VCaP (cell line): ENCODE measurements around the gene TLR4.

Experiments used
- H3K27ac ChIP-seq: fragments of 450-650 bp; 2 replicates; pipeline ENCODE4 v1.5.1; 2017
- TF ChIP-seq, protein P1 (sequence below): fragments of 450-650 bp; conservative IDR thresholded peaks from 2 replicates; pipeline ENCODE4 v1.5.1; 2017; ENCODE audit warnings: mild to moderate bottlenecking, moderate library complexity

The TLR4 gene

DNA sequence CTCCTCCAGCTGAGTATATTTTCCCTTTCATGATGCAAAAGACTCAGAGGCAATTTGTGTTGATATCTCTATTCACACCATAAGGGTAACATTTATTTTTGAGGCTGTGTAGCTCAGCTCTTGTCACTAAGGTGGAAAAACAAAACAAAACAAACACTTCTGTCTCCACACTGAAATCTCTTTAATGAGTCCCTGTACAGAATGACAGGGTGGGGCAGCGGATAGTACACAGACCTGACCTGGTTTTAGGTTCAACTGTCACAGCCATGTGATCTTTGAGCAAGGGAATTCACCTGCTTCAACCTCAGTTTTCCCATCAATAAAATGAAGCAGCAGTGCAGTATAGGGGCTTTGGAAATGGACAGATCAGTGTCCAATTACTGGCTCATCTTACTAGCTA lies 29.3 kb downstream of the TLR4 start:
- TF ChIP-seq, protein P1, sequence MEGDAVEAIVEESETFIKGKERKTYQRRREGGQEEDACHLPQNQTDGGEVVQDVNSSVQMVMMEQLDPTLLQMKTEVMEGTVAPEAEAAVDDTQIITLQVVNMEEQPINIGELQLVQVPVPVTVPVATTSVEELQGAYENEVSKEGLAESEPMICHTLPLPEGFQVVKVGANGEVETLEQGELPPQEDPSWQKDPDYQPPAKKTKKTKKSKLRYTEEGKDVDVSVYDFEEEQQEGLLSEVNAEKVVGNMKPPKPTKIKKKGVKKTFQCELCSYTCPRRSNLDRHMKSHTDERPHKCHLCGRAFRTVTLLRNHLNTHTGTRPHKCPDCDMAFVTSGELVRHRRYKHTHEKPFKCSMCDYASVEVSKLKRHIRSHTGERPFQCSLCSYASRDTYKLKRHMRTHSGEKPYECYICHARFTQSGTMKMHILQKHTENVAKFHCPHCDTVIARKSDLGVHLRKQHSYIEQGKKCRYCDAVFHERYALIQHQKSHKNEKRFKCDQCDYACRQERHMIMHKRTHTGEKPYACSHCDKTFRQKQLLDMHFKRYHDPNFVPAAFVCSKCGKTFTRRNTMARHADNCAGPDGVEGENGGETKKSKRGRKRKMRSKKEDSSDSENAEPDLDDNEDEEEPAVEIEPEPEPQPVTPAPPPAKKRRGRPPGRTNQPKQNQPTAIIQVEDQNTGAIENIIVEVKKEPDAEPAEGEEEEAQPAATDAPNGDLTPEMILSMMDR: no peak
- H3K27ac ChIP-seq: no peak overlapping the region

DNA sequence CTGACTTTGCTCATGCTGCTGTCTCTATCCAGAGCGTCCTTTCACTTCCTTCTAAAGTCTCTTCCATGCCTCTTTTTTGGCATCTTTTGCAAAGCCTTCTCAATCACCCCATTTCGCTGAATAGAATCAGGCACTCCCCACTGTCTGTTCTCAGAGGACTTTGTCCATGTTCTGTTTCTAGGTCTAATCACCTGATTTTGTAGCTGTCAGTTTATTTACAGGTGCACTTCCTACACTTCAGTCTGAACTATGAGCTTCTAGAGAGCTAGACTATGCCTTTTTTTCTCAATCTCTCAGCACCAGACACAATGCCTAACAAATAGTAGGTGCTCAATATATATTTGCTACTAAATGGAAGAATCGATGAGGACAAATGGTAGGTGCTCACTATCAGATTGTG lies 29.9 kb downstream of the TLR4 start:
- TF ChIP-seq, protein P1: no peak
- no peak overlapping the region for H3K27ac ChIP-seq

DNA sequence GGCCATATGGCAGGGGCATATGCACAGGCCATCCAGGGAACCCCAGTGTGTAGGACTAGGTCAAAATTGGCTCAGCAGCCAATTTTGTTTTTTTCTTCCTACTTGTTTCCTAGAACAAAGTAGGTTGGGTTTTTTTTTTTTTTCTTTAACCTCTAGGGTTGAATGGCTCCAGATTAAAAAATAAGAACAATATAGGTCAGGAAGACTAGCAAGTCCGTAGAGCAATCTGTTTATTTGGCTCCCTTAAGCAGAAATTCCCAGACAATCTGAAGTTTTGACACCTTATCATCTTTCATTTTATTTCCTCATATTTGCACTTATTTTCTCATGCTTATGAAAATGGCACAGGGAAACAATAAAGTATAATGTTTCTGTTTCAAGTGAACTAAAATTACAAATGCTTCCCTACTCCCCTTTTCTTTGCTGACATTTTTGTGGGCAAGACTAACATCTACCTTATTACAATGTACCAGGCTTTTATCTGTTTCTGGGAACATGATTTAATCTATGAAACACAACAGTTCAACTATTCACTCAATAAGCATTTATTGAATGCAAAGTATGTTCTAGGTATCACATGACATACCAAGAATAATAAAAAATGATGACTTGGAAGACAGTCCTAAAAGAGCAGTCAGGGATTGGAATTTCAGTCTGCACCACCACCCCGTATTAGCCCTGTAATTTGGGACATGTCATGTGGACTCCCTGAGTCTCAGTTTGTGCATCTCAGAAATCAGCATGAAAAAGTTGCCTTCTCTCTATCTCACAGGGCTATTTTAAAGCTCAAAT lies 30.5 kb downstream of the TLR4 start:
- no peak overlapping the region for H3K27ac ChIP-seq
- TF ChIP-seq, protein P1: no peak

DNA sequence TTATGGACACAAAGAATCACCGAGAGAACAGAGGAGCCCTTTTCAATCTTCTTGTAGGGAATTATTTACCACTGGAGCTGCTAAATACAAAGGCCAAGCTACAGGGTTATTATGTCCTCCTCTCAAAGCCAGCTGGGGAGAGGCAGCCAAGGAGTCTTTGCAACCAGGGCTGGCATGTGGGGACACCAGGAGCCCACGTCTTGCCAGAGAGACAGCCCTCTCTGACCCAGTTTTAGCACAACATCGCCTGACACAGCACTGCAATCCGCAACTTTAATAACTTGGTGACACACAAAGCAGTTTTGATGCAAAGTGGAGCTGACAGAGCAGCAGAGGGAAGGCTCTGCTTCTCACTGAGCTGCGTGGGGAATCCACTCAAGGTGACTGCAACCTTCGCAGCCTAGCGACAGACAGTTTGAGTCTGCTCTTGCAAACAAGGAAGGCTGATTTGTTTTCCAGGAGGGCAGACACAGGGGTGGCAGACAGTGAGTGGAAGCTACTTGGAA lies 33.6 kb downstream of the TLR4 start:
- H3K27ac ChIP-seq: no peak overlapping the region
- TF ChIP-seq, protein P1: no peak

DNA sequence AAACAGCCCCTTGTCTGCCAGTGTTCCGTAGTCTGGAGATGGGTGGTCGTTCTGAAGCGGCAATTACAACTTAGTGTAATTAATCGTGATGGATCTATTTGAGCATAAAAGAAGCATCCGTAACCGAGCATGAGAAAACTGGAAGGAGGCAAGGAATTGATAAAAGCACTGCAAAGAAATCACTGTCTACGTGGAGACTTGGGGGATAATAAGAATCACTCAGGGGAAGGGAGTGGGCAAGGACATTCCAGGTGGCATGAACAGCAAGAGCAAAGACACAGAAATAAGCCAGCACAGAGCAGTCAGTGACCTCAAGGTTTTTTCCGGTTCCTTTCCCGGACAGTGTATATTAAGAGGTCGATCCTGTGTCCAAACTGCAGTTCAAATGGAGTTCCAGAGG lies 35.0 kb downstream of the TLR4 start:
- TF ChIP-seq, protein P1: no peak
- no peak overlapping the region for H3K27ac ChIP-seq

DNA sequence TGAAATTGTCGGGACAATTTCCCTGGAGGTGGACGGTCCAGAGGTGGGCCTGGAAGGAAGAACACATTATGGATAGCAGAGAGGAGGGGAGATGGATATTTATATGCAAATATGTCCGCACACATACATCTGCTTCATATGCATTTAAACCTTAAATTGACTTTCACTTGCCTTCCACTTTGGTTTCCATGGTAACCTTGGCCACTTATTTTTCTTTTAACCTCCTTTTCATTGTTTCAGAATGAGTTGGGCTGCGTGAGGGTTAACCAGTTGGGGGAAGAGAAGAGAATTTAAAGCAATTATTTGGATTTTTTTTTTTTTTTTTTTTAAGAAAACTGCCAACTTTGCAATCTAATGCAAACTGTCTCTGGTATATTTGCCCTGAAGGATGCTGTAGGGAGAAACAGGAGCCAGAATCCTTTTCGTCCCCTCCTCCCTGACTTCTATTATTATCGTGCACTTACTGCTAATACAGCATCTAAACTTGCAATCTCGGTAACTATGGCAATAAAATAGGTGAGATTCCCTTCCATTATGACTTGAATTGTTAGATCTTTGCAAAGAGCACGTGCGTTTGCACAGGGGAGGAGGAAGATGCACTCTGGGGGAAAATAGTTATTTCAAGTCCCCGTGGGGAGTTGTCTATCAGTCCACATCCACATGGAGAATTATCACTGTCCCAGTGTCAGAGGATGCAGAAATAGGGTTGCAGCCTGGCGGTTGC lies 35.6 kb downstream of the TLR4 start:
- no peak overlapping the region; the same call in 1 of the 2 replicates for H3K27ac ChIP-seq
- TF ChIP-seq, protein P1: no peak

DNA sequence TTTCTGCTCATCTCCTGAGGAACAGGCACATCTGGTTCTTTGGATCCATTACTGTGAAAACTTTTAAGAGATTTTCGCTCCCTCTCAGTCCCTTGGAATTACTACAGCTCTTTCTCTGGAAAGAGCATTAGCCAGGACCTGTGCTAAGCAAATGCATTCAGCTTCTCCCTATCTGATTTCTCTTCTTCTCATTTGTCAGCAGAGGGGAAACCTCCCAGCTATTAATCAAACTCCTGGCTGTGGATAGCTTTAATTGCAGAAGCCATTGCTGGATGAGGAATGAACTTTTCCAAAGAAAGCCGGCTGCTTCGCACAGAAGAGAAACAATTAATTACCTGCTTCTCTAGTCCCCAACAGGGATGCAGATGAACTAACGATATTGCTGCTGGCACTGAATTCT lies 37.9 kb downstream of the TLR4 start:
- no peak overlapping the region for H3K27ac ChIP-seq
- TF ChIP-seq, protein P1: no peak
